Stimulated activated CD4-positive, alpha-beta T cell treated with anti-CD3 and anti-CD28 coated beads, Interleukin-2, amount 100 ng/mL, for 4 hours (primary cell): ENCODE data around the gene PRDM16.

Experiments used
- DNase-seq: peaks from one replicate; pipeline ENCODE4 v3.0.0-alpha.2; 2020; ENCODE audit warnings: low read depth

Gene PRDM16

DNA sequence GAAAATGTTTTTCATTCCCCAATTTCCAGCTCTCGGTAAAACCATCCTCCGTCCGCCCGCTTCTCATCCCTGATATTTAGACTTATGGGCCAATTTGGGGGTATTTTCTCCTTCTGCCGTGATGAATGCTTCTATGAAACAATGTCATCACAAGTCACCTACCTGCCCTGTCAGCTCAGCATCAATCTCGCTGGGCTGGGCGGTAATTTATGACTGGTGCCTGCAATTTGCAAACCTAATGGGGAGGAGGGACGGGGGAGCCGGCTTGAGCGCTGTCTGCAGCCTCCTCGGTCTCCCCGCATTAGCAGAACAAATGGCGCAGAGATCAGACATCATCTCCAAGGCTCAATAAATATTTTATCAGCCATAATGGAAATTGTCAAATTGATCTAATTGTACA lies 72.1 kb downstream of the PRDM16 start:
- no peak for DNase-seq

DNA sequence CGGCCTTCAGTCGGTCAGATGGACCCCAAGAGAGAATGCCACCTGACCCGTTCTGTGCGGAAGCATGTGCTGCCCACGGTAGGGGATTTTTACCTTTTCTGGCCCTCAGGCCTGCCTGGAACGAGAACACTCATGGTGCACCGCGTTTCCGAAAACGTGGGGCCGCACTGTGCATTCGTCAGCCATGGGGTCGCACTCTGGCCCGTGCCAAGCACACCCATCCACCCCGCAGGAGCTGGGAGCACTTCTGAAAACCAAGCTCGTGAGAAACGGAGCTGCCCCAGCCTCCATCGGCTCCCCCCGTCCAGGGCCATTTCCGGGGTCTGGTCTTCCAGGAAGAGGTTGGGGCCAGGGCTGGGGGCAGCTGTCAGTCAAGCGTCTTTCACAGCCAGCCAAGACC lies 72.8 kb downstream of the PRDM16 start:
- no peak for DNase-seq

DNA sequence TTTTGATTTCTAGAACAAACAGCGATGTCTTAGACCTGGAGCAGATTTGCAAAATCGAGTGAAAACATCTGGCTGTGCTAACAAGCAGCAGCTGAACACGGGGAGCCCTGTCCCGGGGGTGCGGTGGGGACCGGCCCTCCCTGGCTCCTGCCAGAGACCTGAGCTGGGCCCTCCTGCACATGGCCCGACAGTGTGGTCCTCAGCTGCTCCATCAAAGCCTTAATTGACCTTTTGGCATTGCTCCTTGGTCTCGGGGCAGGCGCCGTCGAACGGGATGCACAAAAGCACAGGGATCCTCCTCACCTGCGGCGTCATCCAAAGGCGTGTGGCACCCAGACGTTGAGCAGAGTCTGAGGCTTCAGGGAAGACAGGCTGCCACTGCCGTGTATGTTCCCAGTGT lies 73.2 kb downstream of the PRDM16 start:
- no peak for DNase-seq

GRCh38 chr1:3142751-3143150 lies 73.7 kb downstream of the PRDM16 start:
- no peak for DNase-seq

DNA sequence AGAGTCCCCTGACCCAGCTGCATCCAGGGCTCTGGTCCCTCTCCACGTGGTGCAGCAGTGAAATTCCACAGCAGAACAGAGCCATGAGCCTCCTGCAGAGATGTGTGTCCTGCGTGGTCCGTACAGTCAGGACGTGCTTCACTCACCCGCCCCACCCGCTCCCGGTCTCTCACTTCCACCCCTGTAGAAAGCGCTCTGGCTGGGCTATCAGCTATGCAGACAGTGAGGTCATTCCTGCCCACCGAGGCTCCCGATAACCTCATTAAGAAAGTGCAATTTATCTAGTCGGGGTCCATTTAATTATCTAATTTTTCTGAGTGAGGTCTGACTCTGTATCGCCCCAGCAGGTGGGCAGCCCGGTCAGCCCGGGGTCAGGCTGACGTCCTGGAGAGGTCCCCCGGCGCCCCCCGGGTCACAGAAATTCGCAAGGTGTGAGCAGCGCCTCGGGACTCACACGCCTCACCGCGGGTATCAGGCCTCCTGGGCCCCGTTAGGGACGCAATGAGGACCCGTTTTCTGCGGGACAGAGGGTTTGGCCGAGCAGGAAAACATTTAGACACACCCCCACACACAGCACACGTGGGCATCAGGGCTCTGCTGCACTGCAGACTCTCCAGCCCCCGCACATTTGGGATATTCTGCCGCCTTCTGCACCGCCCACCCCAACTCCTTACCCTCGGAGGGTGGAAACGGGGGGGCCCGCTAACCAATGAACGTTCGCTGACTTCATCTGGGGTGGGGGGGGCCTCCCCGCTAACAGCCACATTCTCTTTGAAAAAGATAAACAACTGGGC lies 76.7 kb downstream of the PRDM16 start:
- no peak for DNase-seq

DNA sequence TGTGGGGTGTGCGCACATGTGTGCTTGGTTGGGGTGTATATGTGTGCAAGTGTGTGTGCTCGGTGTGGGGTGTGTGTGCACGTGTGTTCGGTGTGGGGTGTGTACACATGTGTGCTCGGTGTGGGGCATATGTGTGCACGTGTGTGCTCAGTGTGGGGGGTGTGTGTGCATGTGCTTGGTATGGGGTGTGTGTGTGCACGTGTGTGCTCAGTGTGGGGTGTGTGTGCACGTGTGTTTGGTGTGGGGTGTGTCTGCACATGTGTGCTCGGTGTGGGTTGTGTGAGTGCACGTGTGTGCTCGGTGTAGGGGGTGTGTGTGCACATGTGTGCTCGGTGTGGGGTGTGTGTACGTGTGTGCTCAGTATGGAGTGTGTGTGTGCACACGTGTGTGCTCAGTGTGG lies 77.5 kb downstream of the PRDM16 start:
- no peak for DNase-seq

DNA sequence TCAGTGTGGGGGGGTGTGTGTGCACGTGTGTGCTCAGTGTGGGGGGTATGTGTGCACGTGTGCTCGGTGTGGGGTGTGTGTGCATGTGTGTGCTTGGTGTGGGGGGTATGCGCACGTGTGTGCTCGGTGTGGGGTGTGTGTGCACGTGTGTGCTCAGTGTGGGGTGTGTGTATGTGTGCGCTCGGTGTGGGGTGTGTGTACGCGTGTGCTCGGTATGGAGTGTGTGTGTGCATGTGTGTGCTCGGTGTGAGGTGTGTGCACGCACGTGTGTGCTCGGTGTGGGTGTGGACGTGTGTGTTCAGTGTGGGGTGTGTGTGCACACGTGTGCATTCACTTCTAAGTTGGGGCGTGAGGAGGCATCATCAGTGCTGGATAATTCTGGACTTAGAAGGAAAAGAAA lies 77.9 kb downstream of the PRDM16 start:
- DNase-seq = no peak

GRCh38 chr1:3148171-3148570 lies 79.2 kb downstream of the PRDM16 start:
- no peak for DNase-seq

DNA sequence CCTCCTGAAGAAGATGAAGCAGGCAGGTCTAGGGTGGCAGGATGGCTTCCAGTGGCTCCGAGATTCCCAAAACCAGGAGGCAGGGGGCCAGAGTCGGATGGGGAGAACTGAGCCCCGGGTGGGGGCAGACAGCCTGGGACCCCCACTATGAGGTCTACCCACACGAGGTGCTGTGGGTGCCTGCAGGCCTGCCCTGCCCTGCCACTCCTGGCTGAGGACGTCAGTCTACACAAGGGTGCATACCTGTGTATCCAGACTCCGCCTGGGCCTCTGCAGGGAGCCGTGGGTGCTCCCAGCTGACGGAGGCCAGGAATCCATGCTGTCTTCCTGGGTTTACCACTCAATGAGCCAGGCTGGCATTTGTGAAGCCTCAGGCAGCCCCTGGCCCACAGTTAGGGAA lies 80.3 kb downstream of the PRDM16 start:
- no peak for DNase-seq

DNA sequence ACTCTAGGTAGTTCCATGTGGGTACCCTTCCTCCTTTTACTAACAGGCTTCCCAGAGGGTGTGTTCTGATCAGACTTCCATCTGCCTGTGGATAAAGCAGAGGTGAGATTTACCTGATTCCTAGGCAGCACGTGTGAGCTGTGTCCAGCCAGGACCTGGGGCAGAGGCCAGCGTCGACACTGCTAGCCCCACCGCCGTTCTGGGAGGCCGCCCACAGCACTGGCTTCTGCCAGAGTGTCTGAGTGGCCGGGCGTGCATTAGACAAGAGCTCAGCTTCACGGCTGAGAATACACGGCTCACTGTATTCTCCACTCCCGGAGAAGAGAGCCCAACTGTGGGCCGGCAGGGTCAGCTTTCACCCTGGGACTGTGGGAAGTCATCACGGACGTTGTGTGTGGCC lies 82.5 kb downstream of the PRDM16 start:
- DNase-seq = no peak

- no peak for DNase-seq
Observed at GRCh38 chr1:3152143-3152542, 83.1 kb downstream of the PRDM16 start.

GRCh38 chr1:3153197-3153596 lies 84.2 kb downstream of the PRDM16 start:
- no peak for DNase-seq

DNA sequence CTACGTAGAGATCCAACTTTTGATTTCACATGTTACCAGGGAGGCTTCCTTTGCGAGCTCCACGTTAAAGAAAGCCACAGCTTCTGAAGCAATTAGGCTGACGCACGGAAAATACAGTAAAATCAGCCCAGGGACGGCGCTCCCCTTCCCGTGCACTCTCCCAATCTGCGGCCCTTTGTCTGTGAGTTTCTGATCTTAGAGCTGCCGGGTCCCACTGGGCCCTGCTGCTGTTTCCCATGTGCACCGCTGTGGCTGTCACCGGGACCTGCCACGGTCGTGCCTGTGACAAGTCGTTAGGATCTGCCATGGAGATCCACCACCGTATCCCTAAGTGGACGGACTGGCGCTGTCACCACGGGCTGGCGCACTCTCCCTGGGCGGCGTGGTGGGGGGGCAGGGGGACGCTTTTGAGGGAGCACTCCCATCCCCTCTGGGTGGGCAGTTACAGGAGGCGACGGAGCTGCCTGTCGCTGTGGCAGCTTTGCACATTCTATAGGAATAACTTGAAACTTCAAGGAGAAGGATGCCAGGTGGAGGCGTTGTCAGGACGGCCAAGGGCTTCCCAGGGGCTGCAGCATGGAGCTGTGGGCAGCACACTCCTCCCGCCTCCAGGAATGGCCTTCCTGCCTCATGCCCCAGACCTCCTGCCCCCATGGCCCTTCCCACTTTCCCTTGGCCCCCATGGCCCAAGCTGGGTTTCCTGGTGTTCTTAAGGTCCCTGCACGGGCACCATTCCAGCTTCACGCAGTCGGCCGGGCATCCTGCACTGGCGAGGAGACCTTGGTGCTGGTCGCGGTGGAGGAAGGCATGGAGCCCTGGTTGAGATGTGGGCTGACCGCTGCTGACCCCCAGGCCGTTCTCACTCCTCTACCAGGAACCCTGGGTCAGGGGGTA lies 85.1 kb downstream of the PRDM16 start:
- DNase-seq = no peak

DNA sequence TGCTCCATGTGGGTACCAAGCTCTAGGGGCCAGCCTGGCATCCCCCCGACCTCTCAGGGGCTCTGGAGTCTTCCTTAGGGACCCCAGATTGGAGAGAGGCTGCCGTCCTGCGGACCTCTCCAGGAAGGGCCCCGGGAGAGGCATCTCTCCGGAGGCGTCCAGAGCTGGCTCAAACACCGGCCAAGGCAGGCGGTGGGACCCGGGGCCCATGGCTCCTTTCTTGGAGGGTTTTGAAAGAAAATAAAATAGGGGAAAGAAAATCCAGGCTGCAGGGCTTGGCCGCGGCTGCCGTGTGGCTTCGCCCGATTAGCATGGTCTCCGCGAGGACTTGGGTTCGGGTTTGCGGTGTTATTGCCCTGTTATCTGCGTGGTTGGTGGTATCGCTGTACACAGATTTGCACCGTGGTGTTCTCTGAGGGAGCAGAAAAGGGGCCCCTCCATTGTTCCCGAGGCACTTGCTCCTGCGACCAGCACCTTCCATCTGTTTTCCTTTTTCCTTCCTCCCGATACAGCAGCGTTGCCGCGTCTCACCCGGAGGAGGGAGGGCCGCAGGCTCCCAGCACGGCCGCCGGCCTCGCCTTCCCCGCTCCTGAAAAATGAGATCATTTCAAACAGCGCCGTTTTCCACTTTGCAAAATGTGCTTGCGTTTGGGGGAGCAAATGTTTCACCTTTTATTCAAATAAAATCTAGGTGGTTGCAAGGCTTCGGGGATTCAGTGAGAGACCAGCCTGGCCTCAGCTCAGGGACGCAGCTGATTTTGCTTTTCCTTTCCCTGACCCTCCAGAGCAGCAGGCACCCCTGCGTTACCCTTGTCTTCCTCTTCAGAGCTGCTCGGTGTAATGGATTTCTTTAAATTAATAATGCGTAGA lies 86.3 kb downstream of the PRDM16 start:
- DNase-seq = no peak

GRCh38 chr1:3155926-3156220 lies 86.9 kb downstream of the PRDM16 start:
- no peak for DNase-seq

GRCh38 chr1:3156936-3157335 lies 87.9 kb downstream of the PRDM16 start:
- DNase-seq = no peak

DNA sequence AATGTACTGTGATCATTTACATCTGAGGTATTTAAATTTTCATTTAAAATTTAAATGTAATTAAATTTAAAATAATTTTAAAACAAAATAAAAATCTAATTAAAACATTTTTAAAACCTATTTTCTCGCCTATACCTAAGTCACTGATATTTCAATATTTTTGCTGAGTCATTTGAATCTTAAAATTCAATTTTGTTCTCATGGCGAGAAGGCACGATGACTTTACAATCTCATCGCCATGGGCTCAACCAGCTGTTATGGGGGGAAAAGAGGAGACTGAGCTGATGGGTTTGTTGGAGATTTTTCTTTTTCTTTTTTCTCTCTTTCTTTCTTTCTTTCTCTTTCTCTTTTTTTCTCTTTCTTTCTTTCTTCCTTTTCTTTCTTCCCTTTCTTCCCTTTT lies 89.3 kb downstream of the PRDM16 start:
- no peak for DNase-seq

GRCh38 chr1:3159121-3159520 lies 90.1 kb downstream of the PRDM16 start:
- DNase-seq = no peak

DNA sequence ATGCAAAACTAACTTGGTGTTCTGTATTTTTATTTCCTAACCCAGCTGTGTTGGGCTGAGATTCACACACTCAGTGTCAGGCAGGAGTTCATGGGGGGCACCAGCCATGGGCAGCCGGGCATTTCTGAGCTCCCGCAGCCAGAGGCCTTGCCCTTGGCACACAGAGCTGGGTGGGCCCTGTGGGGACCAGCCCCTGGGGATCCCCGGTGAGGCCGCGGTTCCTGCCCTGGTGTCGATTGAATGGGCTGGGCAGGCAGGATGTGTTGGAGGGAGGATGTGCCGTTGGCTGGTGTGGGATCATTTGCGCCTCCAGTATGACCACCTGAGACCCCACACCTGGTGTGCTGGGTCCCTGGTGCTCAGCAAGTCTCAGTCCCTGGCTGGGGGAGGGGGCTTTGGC lies 91.0 kb downstream of the PRDM16 start:
- DNase-seq = no peak

DNA sequence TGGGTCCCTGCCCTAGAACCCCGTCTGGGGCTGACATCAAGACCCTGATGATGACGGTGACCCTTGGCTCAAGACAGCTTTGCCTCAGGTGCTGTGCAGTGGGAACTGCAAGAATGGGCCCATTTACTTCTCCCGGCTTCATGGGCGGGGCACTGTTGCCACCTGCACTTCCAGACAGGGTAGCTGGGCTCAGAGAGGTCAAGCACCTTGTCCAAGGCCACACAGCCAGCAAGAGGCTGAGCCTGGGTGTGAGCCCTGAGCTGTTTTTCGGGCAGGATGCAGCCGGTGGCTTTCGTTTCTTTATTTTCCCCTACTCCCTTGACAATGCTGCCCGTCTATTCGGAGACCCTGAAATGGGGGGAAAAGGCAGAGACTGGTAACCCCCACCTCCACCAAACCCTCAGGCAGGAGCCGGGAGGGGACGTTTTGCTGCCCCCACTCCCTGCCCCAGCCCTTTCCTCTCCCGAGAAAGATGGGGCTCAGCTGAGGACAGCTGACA lies 91.7 kb downstream of the PRDM16 start:
- DNase-seq = no peak

GRCh38 chr1:3161176-3161840 lies 92.3 kb downstream of the PRDM16 start:
- DNase-seq = no peak

DNA sequence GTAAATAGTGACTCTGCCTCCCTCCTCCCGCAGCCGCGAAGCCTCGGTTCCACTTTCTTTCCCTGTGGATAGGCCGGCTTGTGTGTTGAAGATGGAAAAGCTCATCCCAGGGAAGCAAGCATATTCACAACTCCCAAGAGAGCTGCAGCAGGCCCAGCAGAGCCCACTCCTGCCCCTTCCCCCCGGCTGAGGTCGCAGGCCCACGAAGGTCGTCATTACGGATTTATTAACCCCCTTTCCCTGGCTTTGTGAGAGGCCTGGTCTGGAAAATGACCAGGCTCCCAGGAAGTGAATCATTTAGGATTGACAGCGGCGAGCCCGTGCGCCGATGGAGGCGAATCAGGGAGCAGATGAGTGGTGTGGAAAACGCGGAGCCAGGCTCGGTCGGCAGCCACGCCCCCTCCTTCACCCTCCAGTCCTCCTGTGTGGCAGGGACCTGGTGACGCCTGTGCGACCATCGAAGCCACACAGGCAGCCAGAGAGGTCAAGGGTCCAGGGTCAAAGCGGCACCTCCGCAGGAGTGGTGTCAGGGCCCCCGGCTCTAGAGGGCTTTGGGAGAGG lies 93.4 kb downstream of the PRDM16 start:
- DNase-seq = no peak
